ENCODE measurements around the gene B3GALNT2.

DNA sequence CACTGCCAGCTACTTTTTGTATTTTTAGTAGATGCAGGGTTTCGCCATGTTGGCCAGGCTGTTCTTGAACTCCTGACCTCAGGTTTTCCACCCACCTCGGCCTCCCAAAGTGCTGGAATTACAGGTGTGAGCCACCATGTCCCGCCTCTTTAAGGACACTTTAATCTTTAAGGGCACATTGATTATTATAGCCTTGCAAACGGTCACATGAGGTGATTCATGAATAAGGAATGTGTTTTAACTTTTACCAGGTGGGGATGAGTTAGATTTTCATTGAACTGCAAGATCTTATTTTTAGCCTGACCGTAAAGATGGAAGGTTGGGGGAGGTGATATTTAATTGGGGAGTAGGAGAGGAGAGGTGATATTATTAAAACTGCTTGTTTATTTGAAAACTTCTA is 75.1 kb downstream of the B3GALNT2 start:
- TF ChIP-seq, protein P1, sequence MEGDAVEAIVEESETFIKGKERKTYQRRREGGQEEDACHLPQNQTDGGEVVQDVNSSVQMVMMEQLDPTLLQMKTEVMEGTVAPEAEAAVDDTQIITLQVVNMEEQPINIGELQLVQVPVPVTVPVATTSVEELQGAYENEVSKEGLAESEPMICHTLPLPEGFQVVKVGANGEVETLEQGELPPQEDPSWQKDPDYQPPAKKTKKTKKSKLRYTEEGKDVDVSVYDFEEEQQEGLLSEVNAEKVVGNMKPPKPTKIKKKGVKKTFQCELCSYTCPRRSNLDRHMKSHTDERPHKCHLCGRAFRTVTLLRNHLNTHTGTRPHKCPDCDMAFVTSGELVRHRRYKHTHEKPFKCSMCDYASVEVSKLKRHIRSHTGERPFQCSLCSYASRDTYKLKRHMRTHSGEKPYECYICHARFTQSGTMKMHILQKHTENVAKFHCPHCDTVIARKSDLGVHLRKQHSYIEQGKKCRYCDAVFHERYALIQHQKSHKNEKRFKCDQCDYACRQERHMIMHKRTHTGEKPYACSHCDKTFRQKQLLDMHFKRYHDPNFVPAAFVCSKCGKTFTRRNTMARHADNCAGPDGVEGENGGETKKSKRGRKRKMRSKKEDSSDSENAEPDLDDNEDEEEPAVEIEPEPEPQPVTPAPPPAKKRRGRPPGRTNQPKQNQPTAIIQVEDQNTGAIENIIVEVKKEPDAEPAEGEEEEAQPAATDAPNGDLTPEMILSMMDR (IDR thresholded peaks at IDR 0.05) = no peak
- TF ChIP-seq POLR2A (IDR thresholded peaks at IDR 0.05) = no peak
